Epithelial cell of proximal tubule (primary cell): ENCODE data around the gene UBE2N. TPM values are rescaled to one million over a fixed set of nuclear protein-coding genes. Genes with fewer than 3 reads are reported as not detected.
A peak's percentile ranks its signal among the peaks of the same experiment; 100 is the strongest.
"Not testable (repeated sequence)": the region's sequence is repeated elsewhere in the genome, so short reads cannot be mapped to it uniquely, and the experiment has no call there.

Source experiments
- DNase-seq: peaks from one replicate; pipeline ENCODE4 v3.0.0-alpha.2; 2011; ENCODE audit warnings: low read depth
- H3K4me3 ChIP-seq: 2 replicates; pipeline ENCODE4 v1.5.1; 2011; ENCODE audit warnings: low read depth, mild to moderate bottlenecking, low read length
- total RNA-seq: library from RNA; depleted of rRNA; stranded (reverse); fragments of >200 nt; gene quantifications from 2 replicates; pipeline ENCODE4 v1.2.3, GENCODE V29; 2015
- TF ChIP-seq, protein P1 (sequence below): conservative IDR thresholded peaks from 2 replicates; pipeline ENCODE4 v1.5.1; 2012; ENCODE audit warnings: low read depth, mild to moderate bottlenecking, low read length

Gene UBE2N
- total RNA-seq, 1 donor from 2014 or later = 127 TPM

DNA sequence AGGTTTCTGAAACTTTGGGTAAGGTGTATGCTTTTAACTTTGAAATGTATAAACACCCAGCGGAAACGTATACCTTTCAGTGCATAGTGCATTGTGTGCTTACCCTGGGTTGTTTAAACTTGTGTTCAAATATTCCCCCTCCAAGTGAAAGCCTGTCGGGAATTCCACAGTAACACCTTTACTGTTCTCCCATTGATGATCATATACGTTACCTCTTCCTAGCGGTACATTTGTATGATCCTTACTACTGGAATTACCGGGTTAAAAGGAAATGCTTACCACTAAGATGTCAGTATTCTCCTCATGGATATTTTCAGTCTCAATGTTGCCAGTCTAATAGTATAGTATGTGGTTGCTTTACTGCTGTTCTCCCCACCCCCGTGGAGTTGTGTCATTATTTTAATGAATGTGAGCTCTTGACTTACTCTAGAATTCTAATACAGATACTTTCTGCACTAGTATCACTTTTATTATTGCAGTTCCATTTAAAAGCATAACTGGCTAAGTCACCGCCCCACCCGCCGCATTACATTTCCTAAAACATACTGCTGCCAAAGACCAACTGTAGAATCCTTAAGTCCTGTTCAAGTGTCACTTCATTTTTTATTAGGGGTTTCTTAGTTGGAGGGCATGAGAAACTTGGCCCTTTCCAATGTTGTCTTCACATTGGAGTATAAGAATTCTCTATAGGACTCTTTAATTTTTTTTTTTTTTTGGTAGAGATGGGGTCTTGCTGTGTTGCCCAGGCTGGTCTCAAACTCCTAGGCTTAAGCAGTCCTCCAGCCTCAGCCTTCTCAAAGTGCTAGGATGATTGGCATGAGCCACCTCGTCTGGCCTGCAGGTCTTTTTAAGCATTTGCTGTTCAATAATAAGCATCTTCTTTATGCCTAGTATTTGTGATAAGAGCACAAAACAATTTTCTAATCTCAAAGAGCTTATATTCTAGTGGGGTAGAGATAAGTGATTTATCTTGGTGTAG is 39.1 kb downstream of the UBE2N start:
- TF ChIP-seq, protein P1, sequence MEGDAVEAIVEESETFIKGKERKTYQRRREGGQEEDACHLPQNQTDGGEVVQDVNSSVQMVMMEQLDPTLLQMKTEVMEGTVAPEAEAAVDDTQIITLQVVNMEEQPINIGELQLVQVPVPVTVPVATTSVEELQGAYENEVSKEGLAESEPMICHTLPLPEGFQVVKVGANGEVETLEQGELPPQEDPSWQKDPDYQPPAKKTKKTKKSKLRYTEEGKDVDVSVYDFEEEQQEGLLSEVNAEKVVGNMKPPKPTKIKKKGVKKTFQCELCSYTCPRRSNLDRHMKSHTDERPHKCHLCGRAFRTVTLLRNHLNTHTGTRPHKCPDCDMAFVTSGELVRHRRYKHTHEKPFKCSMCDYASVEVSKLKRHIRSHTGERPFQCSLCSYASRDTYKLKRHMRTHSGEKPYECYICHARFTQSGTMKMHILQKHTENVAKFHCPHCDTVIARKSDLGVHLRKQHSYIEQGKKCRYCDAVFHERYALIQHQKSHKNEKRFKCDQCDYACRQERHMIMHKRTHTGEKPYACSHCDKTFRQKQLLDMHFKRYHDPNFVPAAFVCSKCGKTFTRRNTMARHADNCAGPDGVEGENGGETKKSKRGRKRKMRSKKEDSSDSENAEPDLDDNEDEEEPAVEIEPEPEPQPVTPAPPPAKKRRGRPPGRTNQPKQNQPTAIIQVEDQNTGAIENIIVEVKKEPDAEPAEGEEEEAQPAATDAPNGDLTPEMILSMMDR = no peak
- DNase-seq = no peak
- no peak overlapping the region for H3K4me3 ChIP-seq

DNA sequence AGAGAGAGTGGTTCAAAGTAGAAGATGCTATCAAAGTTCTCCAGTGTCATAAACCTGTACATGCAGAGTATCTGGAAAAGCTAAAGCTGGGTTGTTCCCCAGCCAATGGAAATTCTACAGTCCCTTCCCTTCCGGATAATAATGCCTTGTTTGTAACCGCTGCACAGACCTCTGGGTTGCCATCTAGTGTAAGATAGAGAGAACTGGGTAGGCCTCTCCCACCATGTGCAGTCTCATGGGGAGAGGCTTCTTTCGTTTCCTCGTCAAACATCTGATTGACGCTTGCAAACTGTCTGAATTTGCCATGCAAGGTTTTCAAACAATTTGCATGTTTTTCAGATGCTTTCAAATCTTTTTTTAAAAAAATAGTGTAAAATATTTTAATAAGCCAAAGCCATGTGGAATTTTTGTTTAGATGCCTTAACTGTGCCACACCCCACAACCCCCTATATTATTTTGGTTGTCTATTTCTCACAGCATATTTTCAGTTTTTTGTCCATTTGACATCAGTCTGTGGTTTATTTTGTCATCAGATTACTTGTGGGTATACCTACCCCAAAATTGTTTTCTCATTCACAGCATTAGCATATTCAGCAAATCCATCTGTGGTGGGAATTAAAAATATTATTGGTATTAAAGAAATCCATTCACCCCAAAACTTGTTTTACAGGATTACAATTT is 42.4 kb downstream of the UBE2N start:
- not testable (repeated sequence) for H3K4me3 ChIP-seq, DNase-seq

DNA sequence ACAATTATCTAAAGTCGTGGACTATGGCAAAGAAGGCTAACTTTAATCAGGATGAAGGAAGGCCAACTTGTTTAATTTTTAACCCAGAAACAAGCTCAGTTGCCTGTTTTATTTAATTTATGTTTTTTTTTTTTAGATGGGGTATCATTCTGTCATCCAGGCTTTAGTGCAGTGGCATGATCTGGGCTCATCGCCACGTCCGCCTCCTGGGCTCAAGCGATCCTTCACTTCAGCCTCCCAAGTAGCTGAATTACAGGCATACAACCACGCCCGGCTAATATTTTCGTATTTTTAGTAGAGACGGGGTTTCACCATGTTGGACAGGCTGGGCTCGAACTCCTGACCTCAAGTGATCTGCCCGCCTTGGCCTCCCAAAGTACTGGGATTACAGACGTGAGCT is 44.3 kb downstream of the UBE2N start:
- no peak overlapping the region for H3K4me3 ChIP-seq
- TF ChIP-seq, protein P1 = no peak
- DNase-seq = no peak

DNA sequence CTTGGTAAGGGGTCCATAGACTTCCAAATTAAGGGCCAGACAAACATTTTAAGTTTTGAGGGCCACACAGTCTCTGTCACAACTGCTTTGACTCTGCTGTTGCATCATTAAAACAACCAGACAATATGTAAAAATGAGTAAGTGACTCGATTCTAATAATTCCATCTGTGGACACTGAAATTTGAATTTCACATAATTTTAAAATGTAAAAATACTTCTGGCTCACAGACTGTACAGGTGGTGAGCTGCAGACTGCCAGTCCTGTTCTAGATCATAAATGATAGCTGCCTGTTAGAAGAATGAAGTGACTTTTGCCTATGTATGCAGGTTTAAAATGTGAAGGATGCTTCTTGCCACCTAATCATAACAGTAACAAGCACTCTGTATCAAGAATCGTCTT is 48.3 kb downstream of the UBE2N start:
- DNase-seq = no peak
- TF ChIP-seq, protein P1 = no peak
- no peak overlapping the region for H3K4me3 ChIP-seq

DNA sequence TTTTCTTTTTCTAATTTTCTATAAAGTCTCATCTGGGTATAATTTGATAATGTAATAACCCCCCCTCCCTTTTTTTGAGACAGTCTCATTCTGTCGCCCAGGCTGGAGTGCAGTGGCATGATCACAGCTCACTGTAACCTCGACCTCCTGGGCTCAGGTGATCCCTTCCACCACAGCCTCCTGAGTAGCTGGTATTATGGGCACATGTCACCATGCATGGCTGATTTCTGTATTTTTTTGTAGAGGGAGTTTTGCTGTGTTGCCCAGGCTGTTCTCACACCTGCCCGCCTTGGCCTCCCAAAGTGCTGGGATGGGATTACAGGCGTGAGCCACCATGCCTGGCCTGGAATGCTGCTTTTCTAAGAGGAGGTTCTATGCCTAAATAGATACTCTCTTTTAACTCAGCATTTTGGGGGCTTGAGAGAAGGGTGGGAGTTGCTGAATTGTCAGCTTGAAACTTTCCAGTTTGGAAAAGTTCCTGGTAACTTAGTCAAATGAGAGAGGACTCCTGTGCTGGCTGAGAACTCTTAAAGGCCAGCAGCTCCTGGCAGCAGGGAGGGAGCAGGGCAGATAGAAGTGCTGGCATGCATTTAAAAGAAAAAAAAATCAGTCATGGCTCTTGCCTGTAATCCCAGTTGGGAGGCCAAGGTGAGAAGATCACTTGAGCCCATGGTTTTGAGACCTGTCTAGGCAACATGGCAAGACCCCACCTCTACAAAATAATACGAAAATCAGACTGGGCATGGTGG is 51.0 kb downstream of the UBE2N start:
- no peak overlapping the region for H3K4me3 ChIP-seq
- TF ChIP-seq, protein P1 = no peak
- DNase-seq = no peak

DNA sequence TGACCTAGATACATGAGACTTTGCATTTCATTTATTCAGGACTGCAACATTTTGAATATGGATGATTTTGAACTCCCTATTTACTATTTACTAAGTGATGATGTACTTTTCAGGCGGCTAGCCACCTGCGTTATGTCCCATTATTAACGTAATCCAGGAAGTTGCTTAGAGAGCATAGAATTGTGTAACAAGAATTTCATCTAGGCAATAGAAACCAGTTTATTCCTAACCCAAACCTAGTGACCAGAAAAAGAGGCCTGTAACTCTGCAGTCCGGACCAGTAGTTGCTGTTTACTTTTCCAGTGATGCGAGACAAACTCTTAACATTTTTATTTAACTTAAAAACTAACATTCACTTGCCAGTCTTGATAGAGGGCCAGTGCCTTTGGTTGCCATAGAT is 51.7 kb downstream of the UBE2N start:
- TF ChIP-seq, protein P1 = no peak
- no peak for DNase-seq
- no peak overlapping the region for H3K4me3 ChIP-seq

DNA sequence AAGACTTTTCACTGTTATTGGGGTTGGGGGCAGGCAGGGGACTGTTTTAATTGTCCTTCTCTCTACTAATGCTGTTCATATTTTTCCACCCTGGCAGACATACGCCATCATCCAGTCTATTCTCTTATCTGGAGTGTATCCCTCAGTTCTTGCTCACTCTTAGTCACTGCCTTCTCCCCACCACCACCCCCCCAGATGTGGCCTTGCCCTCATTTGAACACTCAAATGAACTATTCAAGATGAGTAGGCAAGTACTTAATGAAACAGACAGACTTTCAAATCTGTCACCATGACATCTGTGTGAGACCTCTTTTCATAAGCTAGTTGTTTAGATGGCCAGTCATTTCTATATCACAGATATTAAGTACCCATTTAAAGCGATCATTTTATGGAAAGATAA is 54.0 kb downstream of the UBE2N start:
- TF ChIP-seq, protein P1 = no peak
- no peak for DNase-seq
- H3K4me3 ChIP-seq = no peak overlapping the region

DNA sequence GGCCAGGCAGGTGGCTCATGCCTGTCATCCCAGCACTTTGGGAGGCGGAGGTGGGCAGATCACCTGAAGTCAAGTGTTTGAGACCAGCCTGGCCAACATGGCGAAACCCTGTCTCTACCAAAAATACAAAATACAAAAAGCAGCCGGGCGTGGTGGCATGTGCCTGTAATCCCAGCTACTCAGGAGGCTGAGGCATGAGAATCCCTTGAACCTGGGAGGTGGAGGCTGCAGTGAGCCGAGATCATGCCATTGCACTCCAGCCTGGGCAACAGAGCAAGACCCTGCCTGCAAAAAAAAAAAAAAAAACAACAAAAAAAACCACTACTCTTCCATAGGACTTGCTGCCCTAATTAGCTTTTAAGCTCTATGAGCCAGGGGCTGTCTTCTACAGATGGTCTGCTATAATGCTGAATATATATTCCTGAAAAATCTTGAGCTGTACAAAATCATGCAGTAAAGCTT is 59.7 kb downstream of the UBE2N start:
- not testable (repeated sequence) for DNase-seq
- peak overlapping the region; percentile 87 for H3K4me3 ChIP-seq
